Astrocyte (in vitro differentiated cells and primary cell): ENCODE data around the gene ZSCAN26. TPM values are rescaled to one million over a fixed set of nuclear protein-coding genes. Genes with fewer than 3 reads are reported as not detected.
"Not testable (repeated sequence)": the region's sequence is repeated elsewhere in the genome, so short reads cannot be mapped to it uniquely, and the experiment has no call there.

Experiments used
- DNase-seq: peaks from one replicate; pipeline ENCODE4 v3.0.0-alpha.2; 2010; ENCODE audit warnings: low read depth
- FAIRE-seq: peaks from 2 replicates; lab custom pipeline; 2011; peaks lifted over from hg19 to GRCh38; lab: Jason Lieb, UNC
- H2AFZ ChIP-seq: 2 replicates; pipeline ENCODE4 v1.6.0; 2012; ENCODE audit warnings: low read depth, low read length, inconsistent platforms
- H3K27ac ChIP-seq: 2 replicates; pipeline ENCODE4 v1.5.1; 2011; ENCODE audit warnings: low read depth, low read length, inconsistent platforms
- H3K27me3 ChIP-seq: 2 replicates; pipeline ENCODE4 v1.6.0; 2011; ENCODE audit warnings: low read length, inconsistent platforms; ENCODE audit not compliant: insufficient read depth
- H3K36me3 ChIP-seq: 2 replicates; pipeline ENCODE4 v1.5.1; 2011; ENCODE audit warnings: low read length, inconsistent platforms; ENCODE audit not compliant: insufficient read depth
- H3K4me1 ChIP-seq: 2 replicates; pipeline ENCODE4 v1.5.1; 2011; ENCODE audit warnings: low read length, inconsistent platforms; ENCODE audit not compliant: insufficient read depth
- H3K4me2 ChIP-seq: 2 replicates; pipeline ENCODE4 v1.6.0; 2012; ENCODE audit warnings: low read length, inconsistent platforms
- H3K4me3 ChIP-seq: 2 replicates; pipeline ENCODE4 v1.5.1; 2011; ENCODE audit warnings: low read depth, mild to moderate bottlenecking, low read length, inconsistent platforms; ENCODE audit not compliant: insufficient read depth
- H3K79me2 ChIP-seq: 2 replicates; pipeline ENCODE4 v1.6.0; 2012; ENCODE audit warnings: mild to moderate bottlenecking, low read length, inconsistent platforms; ENCODE audit not compliant: insufficient read depth
- H3K9ac ChIP-seq: 2 replicates; pipeline ENCODE4 v1.6.0; 2012; ENCODE audit warnings: mild to moderate bottlenecking, low read length, inconsistent platforms
- H3K9me3 ChIP-seq: 2 replicates; pipeline ENCODE4 v1.5.1; 2012; ENCODE audit warnings: low read depth, mild to moderate bottlenecking, low read length, inconsistent platforms; ENCODE audit not compliant: insufficient read depth
- H4K20me1 ChIP-seq: 2 replicates; pipeline ENCODE4 v1.6.0; 2012; ENCODE audit warnings: low read length, inconsistent platforms; ENCODE audit not compliant: insufficient read depth
- H3K27ac Mint-ChIP-seq: one replicate; pipeline ENCODE4 v1.8.0; 2021; ENCODE audit warnings: mild to moderate bottlenecking, mixed read lengths; ENCODE audit not compliant: unreplicated experiment
- H3K27me3 Mint-ChIP-seq: one replicate; pipeline ENCODE4 v1.8.0; 2021; ENCODE audit warnings: low read depth, mixed read lengths; ENCODE audit not compliant: unreplicated experiment
- H3K36me3 Mint-ChIP-seq: one replicate; pipeline ENCODE4 v1.8.0; 2021; ENCODE audit warnings: low read depth, mixed read lengths; ENCODE audit not compliant: unreplicated experiment
- H3K4me1 Mint-ChIP-seq: one replicate; pipeline ENCODE4 v1.8.0; 2021; ENCODE audit warnings: low read depth, mixed read lengths; ENCODE audit not compliant: unreplicated experiment
- H3K4me3 Mint-ChIP-seq: one replicate; pipeline ENCODE4 v1.8.0; 2021; ENCODE audit warnings: mild to moderate bottlenecking, moderate library complexity, mixed read lengths; ENCODE audit not compliant: unreplicated experiment
- H3K9me3 Mint-ChIP-seq: one replicate; pipeline ENCODE4 v1.8.0; 2021; ENCODE audit warnings: mild to moderate bottlenecking, mixed read lengths; ENCODE audit not compliant: unreplicated experiment
- EZH2 ChIP-seq: IDR thresholded peaks from 2 replicates; pipeline ENCODE4 v1.6.1; 2012; ENCODE audit warnings: mild to moderate bottlenecking, low read length, inconsistent platforms; ENCODE audit not compliant: insufficient read depth
- total RNA-seq: library from RNA; stranded (reverse); gene quantifications from 2 replicates; pipeline ENCODE4 v1.2.1, GENCODE V29; 2021
- TF ChIP-seq, protein P1 (sequence below): IDR thresholded peaks from 2 replicates; pipeline ENCODE4 v1.5.1; 2011; ENCODE audit warnings: low read depth, mild to moderate bottlenecking, inconsistent platforms, low read length, moderate library complexity; ENCODE audit not compliant: insufficient read depth

Gene ZSCAN26
- total RNA-seq, 1 donor from 2014 or later: 12.0 TPM

DNA sequence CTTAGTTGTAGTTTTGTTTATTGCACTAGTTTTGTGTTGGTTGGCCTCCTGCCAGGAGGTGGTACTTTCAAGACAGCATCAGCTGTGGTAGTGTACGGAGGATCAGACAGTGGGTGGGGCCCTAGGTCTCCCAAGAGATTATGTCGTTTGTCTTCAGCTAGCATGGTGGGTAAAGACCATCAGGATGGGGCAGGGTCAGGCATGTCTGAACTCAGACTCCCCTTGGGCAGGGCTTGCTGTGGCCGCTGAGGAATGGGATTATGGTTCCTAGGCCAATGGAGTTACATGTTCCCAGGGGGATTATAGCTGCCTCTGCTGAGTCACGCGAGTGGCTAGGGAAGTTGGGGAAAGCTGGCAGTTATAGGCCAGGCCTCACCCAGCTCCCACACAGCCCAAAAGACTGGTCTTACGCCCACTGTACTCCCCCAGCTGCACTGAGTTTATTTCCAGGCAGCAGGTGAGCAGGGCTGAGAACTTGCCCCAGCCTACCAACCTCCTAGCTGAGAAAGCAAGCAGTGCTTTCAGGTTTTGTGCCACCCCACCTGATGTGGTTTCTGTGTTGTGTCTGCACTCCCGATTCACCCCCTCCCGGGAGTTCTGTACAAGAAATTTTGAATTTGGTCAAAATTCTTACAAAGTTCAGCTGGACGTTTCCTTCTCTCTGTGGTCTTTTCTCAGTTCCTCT, 44.3 kb downstream of the ZSCAN26 start:
- Histone ChIP-seq H3K4me3 (no peak overlapping the region), H3K9ac (no peak overlapping the region), H2AFZ (no peak overlapping the region), H3K79me2 (no peaks in the 10 kb centered on the region), H3K27me3 (no peaks in the 10 kb centered on the region), H3K36me3 (no peaks in the 10 kb centered on the region), H4K20me1 (no peaks in the 10 kb centered on the region), H3K27ac (no peak overlapping the region), H3K4me1 (no peaks in the 10 kb centered on the region), H3K9me3 (no peaks in the 10 kb centered on the region), H3K4me2 (no peak overlapping the region)
- FAIRE-seq: no peak
- peaks cover 9% of the 10 kb centered on the region for H3K36me3 Mint-ChIP-seq
- TF ChIP-seq, protein P1, sequence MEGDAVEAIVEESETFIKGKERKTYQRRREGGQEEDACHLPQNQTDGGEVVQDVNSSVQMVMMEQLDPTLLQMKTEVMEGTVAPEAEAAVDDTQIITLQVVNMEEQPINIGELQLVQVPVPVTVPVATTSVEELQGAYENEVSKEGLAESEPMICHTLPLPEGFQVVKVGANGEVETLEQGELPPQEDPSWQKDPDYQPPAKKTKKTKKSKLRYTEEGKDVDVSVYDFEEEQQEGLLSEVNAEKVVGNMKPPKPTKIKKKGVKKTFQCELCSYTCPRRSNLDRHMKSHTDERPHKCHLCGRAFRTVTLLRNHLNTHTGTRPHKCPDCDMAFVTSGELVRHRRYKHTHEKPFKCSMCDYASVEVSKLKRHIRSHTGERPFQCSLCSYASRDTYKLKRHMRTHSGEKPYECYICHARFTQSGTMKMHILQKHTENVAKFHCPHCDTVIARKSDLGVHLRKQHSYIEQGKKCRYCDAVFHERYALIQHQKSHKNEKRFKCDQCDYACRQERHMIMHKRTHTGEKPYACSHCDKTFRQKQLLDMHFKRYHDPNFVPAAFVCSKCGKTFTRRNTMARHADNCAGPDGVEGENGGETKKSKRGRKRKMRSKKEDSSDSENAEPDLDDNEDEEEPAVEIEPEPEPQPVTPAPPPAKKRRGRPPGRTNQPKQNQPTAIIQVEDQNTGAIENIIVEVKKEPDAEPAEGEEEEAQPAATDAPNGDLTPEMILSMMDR: no peak
- TF ChIP-seq EZH2: no peak
- H3K4me1 Mint-ChIP-seq: no peaks in the 10 kb centered on the region
- no peak overlapping the region for H3K27ac Mint-ChIP-seq
- no peaks in the 10 kb centered on the region for H3K9me3 Mint-ChIP-seq
- no peak for DNase-seq
- H3K4me3 Mint-ChIP-seq: no peak overlapping the region
- H3K27me3 Mint-ChIP-seq: peaks cover 2% of the 10 kb centered on the region

DNA sequence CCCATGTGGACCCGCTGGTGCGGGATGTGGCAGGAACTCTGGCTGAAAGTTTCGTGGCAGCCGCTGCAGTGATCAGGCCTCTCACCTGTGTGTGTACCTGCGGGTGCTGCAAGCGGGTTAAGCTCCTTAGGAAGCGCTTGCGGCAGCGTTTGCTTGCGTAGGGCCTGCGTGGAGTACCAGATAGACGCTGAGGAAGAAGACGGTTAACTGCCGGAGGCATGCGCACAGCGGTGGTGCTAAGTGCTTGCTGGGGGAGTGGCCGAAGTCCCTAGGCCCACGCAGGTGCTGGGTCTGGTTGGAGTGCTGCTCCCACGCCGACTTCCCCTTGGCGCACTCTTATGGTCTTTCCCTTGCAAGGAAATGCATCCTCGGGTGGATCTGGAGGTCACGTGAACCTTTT, 46.0 kb downstream of the ZSCAN26 start:
- Histone ChIP-seq H3K27me3 (no peaks in the 10 kb centered on the region), H3K4me3 (no peak overlapping the region), H3K4me2 (no peak overlapping the region), H3K9ac (no peak overlapping the region), H3K9me3 (no peaks in the 10 kb centered on the region), H3K27ac (no peak overlapping the region), H3K79me2 (no peaks in the 10 kb centered on the region), H4K20me1 (no peaks in the 10 kb centered on the region), H3K36me3 (no peaks in the 10 kb centered on the region), H3K4me1 (no peaks in the 10 kb centered on the region), H2AFZ (no peak overlapping the region)
- Mint-ChIP-seq H3K4me1 (no peaks in the 10 kb centered on the region), H3K27ac (no peak overlapping the region), H3K27me3 (peaks cover 2% of the 10 kb centered on the region), H3K9me3 (no peaks in the 10 kb centered on the region), H3K4me3 (no peak overlapping the region), H3K36me3 (peaks cover 9% of the 10 kb centered on the region)
- FAIRE-seq (no peak), DNase-seq (no peak)
- no peak for TF ChIP-seq EZH2
- TF ChIP-seq, protein P1: no peak

DNA sequence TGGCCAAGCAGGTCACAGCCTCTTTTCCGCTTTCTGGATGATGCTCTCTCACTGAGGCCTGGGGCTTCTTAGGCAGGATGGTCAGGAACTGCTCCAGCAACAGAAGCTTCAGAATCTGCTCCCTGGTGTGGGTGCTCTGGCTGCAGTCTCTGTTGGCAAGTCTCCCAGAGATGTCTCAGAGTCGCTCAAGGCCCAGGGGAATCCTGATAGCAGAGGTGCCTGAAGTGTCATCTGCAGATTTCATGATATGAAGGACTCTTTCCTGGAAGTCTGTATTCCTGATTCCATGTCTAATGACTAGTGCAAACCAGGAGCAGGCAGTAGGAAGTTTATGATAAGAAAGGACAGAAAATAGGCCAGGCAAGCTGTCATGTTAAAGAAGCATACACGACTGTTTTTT, 48.7 kb downstream of the ZSCAN26 start:
- no peak for TF ChIP-seq EZH2
- Histone ChIP-seq H3K4me3 (no peak overlapping the region), H3K9ac (no peak overlapping the region), H3K4me2 (no peak overlapping the region), H3K27me3 (no peaks in the 10 kb centered on the region), H3K79me2 (no peaks in the 10 kb centered on the region), H4K20me1 (no peaks in the 10 kb centered on the region), H2AFZ (no peak overlapping the region), H3K9me3 (no peaks in the 10 kb centered on the region), H3K27ac (no peak overlapping the region), H3K4me1 (no peaks in the 10 kb centered on the region), H3K36me3 (no peaks in the 10 kb centered on the region)
- H3K4me3 Mint-ChIP-seq: no peak overlapping the region
- FAIRE-seq (no peak), DNase-seq (no peak)
- H3K27me3 Mint-ChIP-seq: peaks cover 2% of the 10 kb centered on the region
- H3K9me3 Mint-ChIP-seq: no peaks in the 10 kb centered on the region
- no peaks in the 10 kb centered on the region for H3K4me1 Mint-ChIP-seq
- H3K36me3 Mint-ChIP-seq: peaks cover 9% of the 10 kb centered on the region
- H3K27ac Mint-ChIP-seq: no peak overlapping the region

DNA sequence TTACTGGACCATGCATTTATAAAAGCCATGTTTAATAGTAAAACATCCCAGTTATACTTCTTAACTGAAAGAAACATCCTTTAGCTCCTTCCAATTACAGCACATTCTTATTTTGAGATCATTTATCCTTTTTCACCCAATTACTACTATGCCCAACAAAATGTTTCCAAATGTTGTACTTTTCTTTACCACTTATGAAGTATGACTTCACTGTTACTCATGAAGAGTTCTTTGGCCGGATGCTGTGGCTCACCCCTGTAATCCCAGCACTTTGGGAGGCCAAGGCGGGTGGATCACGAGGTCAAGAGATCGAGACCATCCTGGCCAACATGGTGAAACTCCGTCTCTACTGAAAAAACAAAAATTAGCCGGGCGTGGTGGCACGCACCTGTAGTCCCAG, 50.9 kb downstream of the ZSCAN26 start:
- H2AFZ ChIP-seq, H3K4me1 ChIP-seq, H3K9ac ChIP-seq, H3K27me3 Mint-ChIP-seq, H3K36me3 ChIP-seq, DNase-seq, H3K4me3 Mint-ChIP-seq, H3K27me3 ChIP-seq, H3K79me2 ChIP-seq, H3K27ac ChIP-seq, H3K36me3 Mint-ChIP-seq, H3K4me3 ChIP-seq, H3K27ac Mint-ChIP-seq, H4K20me1 ChIP-seq, H3K9me3 ChIP-seq, H3K4me2 ChIP-seq, H3K4me1 Mint-ChIP-seq, H3K9me3 Mint-ChIP-seq: not testable (repeated sequence)
- FAIRE-seq: peak; percentile 17
